GM18507 (cell line): ENCODE data around the gene POLR2J3.
A peak's percentile ranks its signal among the peaks of the same experiment; 100 is the strongest.
"Not testable (repeated sequence)": the region's sequence is repeated elsewhere in the genome, so short reads cannot be mapped to it uniquely, and the experiment has no call there.

Experiments
- DNase-seq: peaks from one replicate; pipeline ENCODE4 v3.0.0; 2011; ENCODE audit warnings: low read depth; ENCODE audit not compliant: insufficient read length; ENCODE audit errors: extremely low spot score
- FAIRE-seq: peaks from 2 replicates; lab custom pipeline; 2011; peaks lifted over from hg19 to GRCh38; lab: Jason Lieb, UNC

The POLR2J3 gene

GRCh38 chr7:102572261-102573239, at the start of gene POLR2J3:
TSS of gene POLR2J3 (minus strand) at chr7:102572583. CDS start at chr7:102572521, 62 bp downstream.
- DNase-seq, FAIRE-seq: not testable (repeated sequence)

GRCh38 chr7:102618122-102618521, 45.7 kb upstream of the POLR2J3 start:
- not testable (repeated sequence) for FAIRE-seq, DNase-seq

GRCh38 chr7:102616507-102617125, 44.2 kb upstream of the POLR2J3 start, which contains the start of gene RASA4:
TSS of gene RASA4 (minus strand) at chr7:102616756. CDS start at chr7:102616689, 67 bp downstream.
- not testable (repeated sequence) for DNase-seq
- peak; percentile 56 for FAIRE-seq

GRCh38 chr7:102615930-102616329, 43.5 kb upstream of the POLR2J3 start:
- DNase-seq = not testable (repeated sequence)

GRCh38 chr7:102614873-102615272, 42.5 kb upstream of the POLR2J3 start:
- FAIRE-seq, DNase-seq: not testable (repeated sequence)

More at GRCh38 chr7:102615930-102616329, 43.5 kb upstream of the POLR2J3 start:
- not testable (repeated sequence) for FAIRE-seq

GRCh38 chr7:102614346-102614697, 41.9 kb upstream of the POLR2J3 start:
- not testable (repeated sequence) for FAIRE-seq, DNase-seq

GRCh38 chr7:102613575-102614345, 41.4 kb upstream of the POLR2J3 start:
- peak; percentile 95 for FAIRE-seq
- not testable (repeated sequence) for DNase-seq

GRCh38 chr7:102611675-102612325, 39.4 kb upstream of the POLR2J3 start:
- DNase-seq, FAIRE-seq: not testable (repeated sequence)

GRCh38 chr7:102611013-102611674, 38.8 kb upstream of the POLR2J3 start:
- not testable (repeated sequence) for DNase-seq
- FAIRE-seq = peak; percentile 73

GRCh38 chr7:102610441-102610840, 38.1 kb upstream of the POLR2J3 start:
- FAIRE-seq, DNase-seq: not testable (repeated sequence)

- FAIRE-seq, DNase-seq: not testable (repeated sequence)
These were observed 37.4 kb upstream of the POLR2J3 start for GRCh38 chr7:102609734-102610133.

- not testable (repeated sequence) for FAIRE-seq, DNase-seq
These were observed 34.5 kb upstream of the POLR2J3 start for GRCh38 chr7:102606848-102607247.

- not testable (repeated sequence) for FAIRE-seq, DNase-seq
These were observed 32.2 kb upstream of the POLR2J3 start for GRCh38 chr7:102604431-102605145.

GRCh38 chr7:102602317-102602716, 29.9 kb upstream of the POLR2J3 start:
- not testable (repeated sequence) for DNase-seq, FAIRE-seq

GRCh38 chr7:102599699-102600098, 27.3 kb upstream of the POLR2J3 start:
- FAIRE-seq, DNase-seq: not testable (repeated sequence)

- FAIRE-seq = not testable (repeated sequence)
These were observed 23.7 kb upstream of the POLR2J3 start for GRCh38 chr7:102596036-102596435.

GRCh38 chr7:102593637-102594334, 21.4 kb upstream of the POLR2J3 start:
- FAIRE-seq, DNase-seq: not testable (repeated sequence)

More at GRCh38 chr7:102596036-102596435, 23.7 kb upstream of the POLR2J3 start:
- not testable (repeated sequence) for DNase-seq
